H1 (cell line): ENCODE results near the gene OSBP2. TPM values are rescaled to one million over a fixed set of nuclear protein-coding genes. Genes with fewer than 3 reads are reported as not detected.

Experiments
- CTCF ChIA-PET: fragments of 300-600 bp; sonication (Branson Sonifier 250); formaldehyde crosslinking; loops from one replicate; lab custom pipeline; 2021; ENCODE audit not compliant: partially characterized antibody; lab: Charles Lee
- POLR2A ChIA-PET: fragments of 300-600 bp; sonication (Branson Sonifier 250); formaldehyde crosslinking; loops from one replicate; lab custom pipeline; 2021; ENCODE audit warnings: inconsistent platforms; ENCODE audit not compliant: partially characterized antibody; lab: Charles Lee
- DNase-seq, 2 experiments: peaks; one replicate each; pipeline versions ENCODE4 v3.0.0 to v3.0.0-alpha.2; 2010 to 2022; ENCODE audit warnings: low spot score in 2 of 2, low read depth in 1 of 2, mixed read lengths in 1 of 2
- FAIRE-seq: peaks from 2 replicates; lab custom pipeline; 2011; peaks lifted over from hg19 to GRCh38; lab: Jason Lieb, UNC
- H2AFZ ChIP-seq: 2 replicates; pipeline ENCODE4 v1.8.1; 2012; ENCODE audit warnings: low read length, inconsistent platforms
- H2AK5ac ChIP-seq: 2 replicates; pipeline ENCODE4 v1.6.1; 2013; ENCODE audit warnings: low read depth, low read length
- H2BK120ac ChIP-seq: replicated peaks from 2 replicates; pipeline ENCODE3; 2013; ENCODE audit warnings: low read depth, low read length, inconsistent platforms
- H2BK12ac ChIP-seq: 2 replicates; pipeline ENCODE4 v1.6.1; 2013; ENCODE audit warnings: low read depth, low read length
- H2BK15ac ChIP-seq: 2 replicates; pipeline ENCODE4 v1.6.1; 2013; ENCODE audit warnings: low read length
- H2BK20ac ChIP-seq: 2 replicates; pipeline ENCODE4 v1.6.1; 2013; ENCODE audit warnings: low read length
- H2BK5ac ChIP-seq: 2 replicates; pipeline ENCODE4 v1.6.1; 2013; ENCODE audit warnings: low read depth, low read length
- H3K14ac ChIP-seq: 2 replicates; pipeline ENCODE4 v1.6.1; 2013; ENCODE audit warnings: inconsistent platforms; ENCODE audit not compliant: insufficient read length
- H3K18ac ChIP-seq: 2 replicates; pipeline ENCODE4 v1.6.1; 2013; ENCODE audit warnings: low read length; ENCODE audit errors: extremely low read depth
- H3K23ac ChIP-seq: 2 replicates; pipeline ENCODE4 v1.6.1; 2013; ENCODE audit warnings: inconsistent platforms; ENCODE audit not compliant: insufficient read length
- H3K23me2 ChIP-seq: 2 replicates; pipeline ENCODE4 v1.6.1; 2013; ENCODE audit warnings: low read depth, low read length
- H3K27ac ChIP-seq: 2 replicates; pipeline ENCODE4 v1.6.1; 2011; ENCODE audit warnings: low read depth, low read length, inconsistent platforms
- H3K27me3 ChIP-seq, 4 experiments: replicated peaks in 1 of 4; 1 replicate in 1 of 4; 2 replicates in 3 of 4; pipeline versions ENCODE4 v1.6.1 to v1.8.1; 2011 to 2013; ENCODE audit warnings: low read length in 3 of 4, mild to moderate bottlenecking in 3 of 4, inconsistent platforms in 2 of 4, mixed read lengths in 2 of 4, moderate library complexity in 1 of 4; ENCODE audit not compliant: control insufficient read depth in 3 of 4, insufficient read depth in 3 of 4; ENCODE audit errors: extremely low read depth in 1 of 4
- H3K36me3 ChIP-seq, 4 experiments: 2 replicates each; pipeline versions ENCODE4 v1.6.1 to v1.8.1; 2011 to 2013; ENCODE audit warnings: mild to moderate bottlenecking in 4 of 4, low read length in 3 of 4, moderate library complexity in 2 of 4, control low read depth in 1 of 4, inconsistent platforms in 1 of 4; ENCODE audit not compliant: insufficient read depth in 4 of 4, control insufficient read depth in 2 of 4
- H3K4ac ChIP-seq: replicated peaks from 2 replicates; pipeline ENCODE3; 2013; ENCODE audit warnings: low read length, low read depth, mixed read lengths, inconsistent platforms; ENCODE audit not compliant: insufficient read length
- H3K4me1 ChIP-seq, 4 experiments: replicated peaks in 1 of 4; 1 replicate in 1 of 4; 2 replicates in 3 of 4; pipeline versions ENCODE4 v1.6.1 to v1.8.1; 2011 to 2013; ENCODE audit warnings: low read length in 3 of 4, inconsistent platforms in 2 of 4, mixed read lengths in 1 of 4; ENCODE audit not compliant: insufficient read depth in 4 of 4, control insufficient read depth in 3 of 4
- H3K4me2 ChIP-seq, 2 experiments: 2 replicates each; pipeline versions ENCODE4 v1.6.1 to v1.8.1; 2011 to 2013; ENCODE audit warnings: low read depth in 2 of 2, low read length in 2 of 2, control low read depth in 1 of 2, inconsistent platforms in 1 of 2, mild to moderate bottlenecking in 1 of 2; ENCODE audit not compliant: insufficient read depth in 1 of 2
- H3K4me3 ChIP-seq, 4 experiments: fragments of 200-600, 300-600 bp in 1 of 4; sonication (generic), shearing (Covaris generic), sonication (Bioruptor Twin) in 1 of 4; 2 replicates each; pipeline versions ENCODE4 v1.5.1 to v1.8.1; 2011 to 2016; ENCODE audit warnings: low read length in 4 of 4, low read depth in 3 of 4, control low read depth in 2 of 4, inconsistent platforms in 2 of 4, mild to moderate bottlenecking in 2 of 4, mixed read lengths in 1 of 4, moderate library complexity in 1 of 4; ENCODE audit not compliant: insufficient read depth in 2 of 4; ENCODE audit errors: extremely low read depth in 1 of 4
- H3K56ac ChIP-seq: replicated peaks from 2 replicates; pipeline ENCODE3; 2013; ENCODE audit warnings: low read depth, mild to moderate bottlenecking, mixed read lengths, low read length, inconsistent platforms; ENCODE audit not compliant: insufficient read length
- H3K79me1 ChIP-seq: 2 replicates; pipeline ENCODE4 v1.6.1; 2013; ENCODE audit warnings: low read depth, low read length, control low read depth
- H3K79me2 ChIP-seq, 2 experiments: 2 replicates each; pipeline versions ENCODE4 v1.6.1 to v1.8.1; 2012 to 2013; ENCODE audit warnings: low read length in 2 of 2, mild to moderate bottlenecking in 2 of 2, inconsistent platforms in 1 of 2; ENCODE audit not compliant: insufficient read depth in 2 of 2, control insufficient read depth in 1 of 2
- H3K9ac ChIP-seq, 4 experiments: replicated peaks in 1 of 4; 1 replicate in 1 of 4; 2 replicates in 3 of 4; pipeline versions ENCODE4 v1.6.1 to v1.8.1; 2011 to 2013; ENCODE audit warnings: low read depth in 3 of 4, low read length in 3 of 4, control low read depth in 2 of 4, mild to moderate bottlenecking in 2 of 4, moderate library complexity in 2 of 4, inconsistent platforms in 1 of 4; ENCODE audit errors: extremely low read depth in 1 of 4
- H3K9me3 ChIP-seq, 2 experiments: 2 replicates each; pipeline versions ENCODE4 v1.6.1 to v1.8.1; 2012 to 2013; ENCODE audit warnings: mild to moderate bottlenecking in 2 of 2, moderate library complexity in 2 of 2, control low read depth in 1 of 2, inconsistent platforms in 1 of 2, low read depth in 1 of 2, low read length in 1 of 2, mixed read lengths in 1 of 2; ENCODE audit not compliant: insufficient read depth in 2 of 2
- H4K20me1 ChIP-seq, 2 experiments: replicated peaks in 1 of 2; 2 replicates each; pipeline versions ENCODE3 to v1.8.1; 2011 to 2013; ENCODE audit warnings: inconsistent platforms in 2 of 2, low read length in 2 of 2, mild to moderate bottlenecking in 1 of 2; ENCODE audit not compliant: insufficient read depth in 2 of 2, control insufficient read depth in 1 of 2
- H4K5ac ChIP-seq: 2 replicates; pipeline ENCODE4 v1.6.1; 2013; ENCODE audit warnings: low read length, low read depth, mixed read lengths, inconsistent platforms; ENCODE audit not compliant: insufficient read length
- H4K8ac ChIP-seq: 2 replicates; pipeline ENCODE4 v1.8.0; 2013; ENCODE audit warnings: mild to moderate bottlenecking, moderate library complexity, low read length, inconsistent platforms; ENCODE audit not compliant: insufficient read depth; ENCODE audit errors: extremely low read depth
- H4K91ac ChIP-seq: replicated peaks from 2 replicates; pipeline ENCODE3; 2013; ENCODE audit warnings: low read length, mixed read lengths, inconsistent platforms; ENCODE audit not compliant: insufficient read length
- BACH1 ChIP-seq: IDR thresholded peaks from 2 replicates; pipeline ENCODE4 v1.6.1; 2012; ENCODE audit warnings: low read length, improper control_type of control experiment
- GTF2F1 ChIP-seq: IDR thresholded peaks from 2 replicates; pipeline ENCODE4 v1.6.1; 2012; ENCODE audit warnings: low read depth, low read length, improper control_type of control experiment, borderline replicate concordance
- MAX ChIP-seq: IDR thresholded peaks from 2 replicates; pipeline ENCODE4 v1.6.1; 2012; ENCODE audit warnings: inconsistent platforms
- POU5F1 ChIP-seq: IDR thresholded peaks from 2 replicates; pipeline ENCODE4 v1.6.1; 2011; ENCODE audit warnings: low read depth, mild to moderate bottlenecking, low read length, moderate library complexity
- RFX5 ChIP-seq: IDR thresholded peaks from 2 replicates; pipeline ENCODE4 v1.6.1; 2011; ENCODE audit warnings: low read depth, low read length, improper control_type of control experiment, borderline replicate concordance
- RXRA ChIP-seq: IDR thresholded peaks from 2 replicates; pipeline ENCODE4 v1.6.1; 2011; ENCODE audit warnings: low read depth, mild to moderate bottlenecking, low read length, moderate library complexity; ENCODE audit not compliant: insufficient read depth
- SAP30 ChIP-seq: fragments of 300-600 bp; sonication (generic); IDR thresholded peaks from 2 replicates; pipeline ENCODE4 v1.7.1; 2012; ENCODE audit warnings: low read length, moderate library complexity, mild to moderate bottlenecking, inconsistent platforms; ENCODE audit not compliant: insufficient read depth, insufficient replicate concordance
- SUZ12 ChIP-seq: fragments of 200-600 bp; sonication (generic); IDR thresholded peaks from 2 replicates; pipeline ENCODE4 v1.6.1; 2012; ENCODE audit warnings: mild to moderate bottlenecking, inconsistent platforms, low read length, moderate library complexity, mixed read lengths
- TEAD4 ChIP-seq: IDR thresholded peaks from 2 replicates; pipeline ENCODE4 v1.6.1; 2012; ENCODE audit warnings: low read depth, low read length, inconsistent platforms, mixed read lengths
- WGBS, 2 experiments: shearing (Covaris generic) in 1 of 2; methylation state at CpG; one replicate each; pipeline versions ENCODE4 v1.1.6 to v1.1.7; 2013 to 2015; ENCODE audit warnings: low lambda C conversion rate in 2 of 2, mixed read lengths in 2 of 2, inconsistent platforms in 1 of 2, low coverage in 1 of 2, missing lambda C conversion rate in 1 of 2; ENCODE audit not compliant: insufficient replicate concordance in 2 of 2, insufficient coverage in 1 of 2, insufficient read length in 1 of 2; ENCODE audit errors: extremely low coverage in 1 of 2, missing lambda C conversion rate in 1 of 2; 5-methylcytosine and 5-hydroxymethylcytosine counted together
- polyA plus RNA-seq, 7 experiments: library from polyadenylated mRNA; depleted of rRNA in 3 of 7; stranded (reverse) in 5 of 7; unstranded in 2 of 7; fragments of >200 nt in 5 of 7; fragments of 200-250 nt in 2 of 7; gene quantifications; 1 replicate in 5 of 7; 2 replicates in 1 of 7; 4 replicates in 1 of 7; pipeline versions ENCODE4 v1.2.1 to v1.2.3, GENCODE V29; 2011 to 2013; ENCODE audit warnings: missing spikeins in 2 of 7, mixed read lengths in 2 of 7
- total RNA-seq: library from RNA; stranded (reverse); fragmentation: NEBNext Ultra II Directional; extraction: Animal tissue kit (Norgen Biotek cat#: 25700); gene quantifications from 2 replicates; pipeline ENCODE4 v1.2.1, GENCODE V29; 2021
- TF ChIP-seq, protein P1 (sequence below): IDR thresholded peaks from 2 replicates; pipeline ENCODE4 v1.6.1; 2011; ENCODE audit warnings: low read depth, mild to moderate bottlenecking, low read length; ENCODE audit not compliant: insufficient read depth

Gene OSBP2
- total and polyA plus RNA-seq, 2 of the 8 experiments (the other 6 are each of a cell fraction or from before 2014, with no cell fraction given): 3.4 to 3.7 TPM

GRCh38 chr22:30826670-30827355 lies 132.1 kb downstream of the OSBP2 start:
- Histone ChIP-seq H2BK20ac (no peak overlapping the region), H2AFZ (no peak overlapping the region), H3K56ac (no peak overlapping the region), H2AK5ac (no peak overlapping the region), H4K8ac (no peak overlapping the region; the same call in 1 of the 2 replicates), H3K4me1 (peaks cover 0 to 3% (median 1%) of the 10 kb centered on the region in 4 experiments; a peak in 5 of 7 replicates), H3K36me3 (no peaks in the 10 kb centered on the region), H2BK12ac (no peak overlapping the region), H3K4me3 (no peak overlapping the region), H3K9me3 (no peaks in the 10 kb centered on the region), H3K14ac (no peak overlapping the region), H3K18ac (no peak overlapping the region), H3K9ac (no peak overlapping the region), H3K79me1 (no peaks in the 10 kb centered on the region; the same call in 1 of the 2 replicates), H4K91ac (no peak overlapping the region), H4K20me1 (no peaks in the 10 kb centered on the region), H4K5ac (no peak overlapping the region), H3K79me2 (no peaks in the 10 kb centered on the region), H2BK120ac (no peak overlapping the region), H3K23ac (no peak overlapping the region), H3K4me2 (no peak overlapping the region), H3K4ac (no peak overlapping the region), H3K27me3 (peaks cover 2 to 24% (median 16%) of the 10 kb centered on the region in 4 experiments; a peak in 6 of 7 replicates), H2BK5ac (no peak overlapping the region), H3K27ac (no peak overlapping the region), H2BK15ac (no peak overlapping the region), H3K23me2 (peaks cover 7% of the 10 kb centered on the region; the same call in 1 of the 2 replicates)
- CTCF ChIA-PET: interaction anchor here (0.6 to 0.8 kb wide), 2 partner anchors 9 kb away, joined by 3 to 4 read pairs; no protein-coding TSS in a partner anchor
- WGBS, 2 experiments: 98% methylated on average over 4 of the region's 4 CpGs; no CpG with 5 or more reads in 1 of the 2 experiments
- FAIRE-seq (no peak), DNase-seq (peak in 1 of 2 experiments; percentile 27)
- POLR2A ChIA-PET: no interaction called here
- TF ChIP-seq POU5F1 (no peak), SAP30 (no peak), RFX5 (no peak), SUZ12 (no peak), RXRA (no peak), TEAD4 (no peak), BACH1 (no peak), MAX (no peak), GTF2F1 (no peak)
- TF ChIP-seq, protein P1, sequence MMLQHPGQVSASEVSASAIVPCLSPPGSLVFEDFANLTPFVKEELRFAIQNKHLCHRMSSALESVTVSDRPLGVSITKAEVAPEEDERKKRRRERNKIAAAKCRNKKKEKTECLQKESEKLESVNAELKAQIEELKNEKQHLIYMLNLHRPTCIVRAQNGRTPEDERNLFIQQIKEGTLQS: no peak
